GM18517 (cell line): ENCODE data around the gene MAP2K7.
A peak's percentile ranks its signal among the peaks of the same experiment; 100 is the strongest.
"Not testable (repeated sequence)": the region's sequence is repeated elsewhere in the genome, so short reads cannot be mapped to it uniquely, and the experiment has no call there.

Experiments used
- ATAC-seq: cut with Tn5 transposase; IDR thresholded peaks from one replicate; pipeline ENCODE4 v1.9.1; 2021; ENCODE audit warnings: mild to moderate bottlenecking, moderate library complexity; ENCODE audit not compliant: unreplicated experiment

The MAP2K7 gene

DNA sequence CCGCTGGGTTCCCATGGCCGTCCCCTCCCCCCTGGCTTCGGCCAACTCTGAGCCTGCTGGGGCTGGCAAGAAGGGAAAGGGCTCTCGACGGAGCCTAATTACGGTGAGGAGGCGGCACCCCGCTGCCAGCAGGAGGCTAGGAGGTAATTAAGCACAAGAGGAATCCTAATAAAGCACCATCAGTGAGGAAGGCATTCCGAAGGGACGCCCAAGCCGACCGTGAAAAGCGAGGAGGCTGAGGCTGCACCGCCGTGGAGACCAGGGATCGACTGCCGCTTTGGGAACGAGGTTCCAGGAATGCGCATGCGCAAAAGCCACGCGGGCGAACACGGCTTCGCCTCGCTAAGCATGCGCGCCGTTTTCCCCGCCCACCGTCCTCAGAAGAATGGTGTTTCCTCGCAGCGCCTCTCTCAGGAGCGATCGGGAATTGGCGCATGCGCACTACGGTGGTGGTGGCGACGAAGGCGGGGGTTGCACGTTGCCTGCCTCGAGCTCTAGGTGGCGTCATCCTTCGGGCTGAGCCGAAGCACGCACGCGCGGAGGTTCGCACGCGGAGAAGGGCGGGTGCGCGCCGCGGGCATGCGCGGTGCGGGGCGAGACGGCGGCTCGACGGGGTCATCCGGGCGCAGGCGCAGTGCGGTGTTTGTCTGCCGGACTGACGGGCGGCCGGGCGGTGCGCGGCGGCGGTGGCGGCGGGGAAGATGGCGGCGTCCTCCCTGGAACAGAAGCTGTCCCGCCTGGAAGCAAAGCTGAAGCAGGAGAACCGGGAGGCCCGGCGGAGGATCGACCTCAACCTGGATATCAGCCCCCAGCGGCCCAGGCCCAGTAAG lies at the start of gene MAP2K7:
Gene MAP2K7 (plus strand): TSS at position 634 of the 830 bp plus-strand sequence. CDS start 68 bp downstream, at position 702.
- peak; percentile 88 for ATAC-seq

DNA sequence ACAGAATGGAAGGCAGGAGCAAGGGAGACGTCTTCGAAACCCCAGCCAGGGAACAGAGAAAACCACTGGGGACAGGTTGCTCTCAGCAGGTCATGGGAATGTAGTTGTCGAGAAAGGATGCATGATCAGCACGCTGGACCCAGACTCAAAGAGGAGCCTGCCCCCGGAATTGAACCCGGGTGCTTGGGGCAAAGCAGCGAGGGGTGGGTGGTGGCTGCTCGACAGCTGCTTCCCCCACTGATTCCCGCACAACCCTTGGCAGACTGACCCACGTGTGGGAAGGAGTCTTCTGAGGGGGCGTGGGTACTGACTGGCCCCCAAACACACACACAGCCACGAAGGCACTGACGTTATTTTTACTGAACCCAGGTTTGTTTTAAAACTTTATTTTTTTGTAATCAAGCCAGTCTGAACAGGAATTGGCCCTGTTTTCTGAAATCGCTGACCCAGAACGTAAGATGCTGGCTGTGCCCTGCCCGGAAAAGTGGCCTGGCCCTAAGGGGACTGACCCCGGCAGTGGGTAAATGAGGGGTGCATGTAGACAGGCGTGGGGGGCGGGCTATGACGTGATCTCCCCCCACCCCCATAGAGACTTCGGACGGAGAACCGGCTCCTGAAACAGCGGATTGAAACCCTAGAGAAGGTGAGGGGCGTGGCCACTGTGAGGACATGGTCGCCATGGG lies 48.1 kb upstream of the MAP2K7 start:
- ATAC-seq: no peak

DNA sequence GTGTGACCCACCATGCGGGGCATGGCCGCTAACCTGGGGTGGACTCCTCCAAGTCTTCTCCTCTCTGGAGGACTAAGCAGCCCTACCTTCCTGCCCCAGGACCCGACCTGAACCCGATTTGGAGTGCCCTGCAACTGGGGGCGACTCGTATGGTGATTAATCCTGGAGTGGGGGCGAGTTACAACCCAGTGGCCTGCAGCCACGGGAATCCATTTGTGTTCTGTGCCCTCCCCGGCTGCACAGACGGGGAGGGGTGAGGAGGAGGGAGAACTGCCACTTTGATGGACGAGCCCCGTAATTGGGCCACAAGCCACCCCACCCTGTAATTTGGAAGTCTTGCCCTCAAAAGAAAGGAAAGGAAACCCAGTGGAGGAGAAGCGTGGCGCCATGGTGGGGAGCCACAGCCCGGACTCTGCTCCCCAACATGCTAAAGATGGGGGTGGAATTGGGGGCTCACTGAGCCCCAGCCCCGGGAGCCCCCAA lies 47.5 kb upstream of the MAP2K7 start:
- ATAC-seq: no peak

DNA sequence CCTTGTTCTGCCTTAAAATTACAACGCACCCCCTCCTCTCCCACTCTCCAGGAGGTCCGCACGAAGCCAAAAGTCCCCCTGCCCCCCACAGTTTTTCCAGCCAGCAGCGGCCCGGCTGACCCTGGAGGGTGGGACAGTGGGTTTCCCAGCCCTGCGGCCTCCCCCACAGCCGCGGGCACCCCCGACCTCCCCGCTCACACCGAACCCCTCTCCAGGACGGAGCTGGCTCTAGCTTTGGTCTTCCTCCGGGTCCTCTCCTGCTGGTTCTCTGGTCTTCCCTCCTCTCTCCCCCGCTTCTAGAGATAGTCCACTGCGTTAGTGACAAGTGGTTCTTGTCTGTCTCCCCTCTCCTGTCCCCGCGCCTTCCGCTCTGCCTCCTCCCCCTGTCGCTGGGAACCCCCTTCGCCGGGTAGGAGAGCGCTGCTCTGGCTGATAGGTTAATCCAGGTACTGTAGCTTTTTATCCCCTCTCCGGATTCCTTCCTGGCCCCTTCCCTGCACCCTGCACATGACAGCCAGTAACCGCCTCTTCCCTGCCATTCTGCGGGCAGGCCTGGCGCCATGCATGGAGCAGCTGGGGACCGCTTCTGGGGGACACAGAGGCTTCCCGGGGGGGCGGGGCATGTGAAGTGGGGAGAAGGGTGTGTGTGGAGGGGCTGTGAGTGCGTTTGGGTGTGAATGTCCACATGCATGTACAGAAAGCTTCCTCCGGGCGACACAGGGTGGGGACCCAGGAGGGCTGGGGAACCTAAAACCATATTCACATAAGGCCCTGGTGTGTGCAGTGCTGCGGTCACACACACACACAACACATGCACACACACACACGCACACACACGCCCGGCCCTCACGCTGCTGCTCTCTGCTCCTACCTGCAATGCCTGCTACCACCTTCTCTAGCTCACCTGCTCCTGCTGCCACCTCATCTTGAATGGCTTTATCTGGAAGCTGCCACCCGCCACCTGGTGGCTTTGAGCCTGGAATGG lies 46.7 kb upstream of the MAP2K7 start:
- no peak for ATAC-seq

DNA sequence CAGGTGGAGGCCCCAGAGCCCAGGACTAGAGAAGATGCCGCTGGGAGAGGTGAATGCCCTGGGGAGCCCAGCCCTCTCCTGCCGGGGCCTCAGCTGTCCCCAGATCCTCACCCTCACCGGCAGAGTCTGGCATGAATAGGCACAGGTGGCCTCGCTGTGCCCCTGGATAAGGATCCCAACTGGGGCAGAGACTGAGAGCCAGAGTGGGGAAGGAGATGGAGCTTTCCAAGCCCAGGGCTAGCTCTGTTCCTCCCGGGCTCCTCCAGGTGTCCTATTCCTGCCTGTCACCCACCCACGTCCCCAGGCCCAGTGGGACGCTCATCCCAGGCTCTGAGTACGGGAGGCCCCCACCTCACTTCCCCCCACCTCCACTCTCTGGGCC lies 46.0 kb upstream of the MAP2K7 start:
- no peak for ATAC-seq

DNA sequence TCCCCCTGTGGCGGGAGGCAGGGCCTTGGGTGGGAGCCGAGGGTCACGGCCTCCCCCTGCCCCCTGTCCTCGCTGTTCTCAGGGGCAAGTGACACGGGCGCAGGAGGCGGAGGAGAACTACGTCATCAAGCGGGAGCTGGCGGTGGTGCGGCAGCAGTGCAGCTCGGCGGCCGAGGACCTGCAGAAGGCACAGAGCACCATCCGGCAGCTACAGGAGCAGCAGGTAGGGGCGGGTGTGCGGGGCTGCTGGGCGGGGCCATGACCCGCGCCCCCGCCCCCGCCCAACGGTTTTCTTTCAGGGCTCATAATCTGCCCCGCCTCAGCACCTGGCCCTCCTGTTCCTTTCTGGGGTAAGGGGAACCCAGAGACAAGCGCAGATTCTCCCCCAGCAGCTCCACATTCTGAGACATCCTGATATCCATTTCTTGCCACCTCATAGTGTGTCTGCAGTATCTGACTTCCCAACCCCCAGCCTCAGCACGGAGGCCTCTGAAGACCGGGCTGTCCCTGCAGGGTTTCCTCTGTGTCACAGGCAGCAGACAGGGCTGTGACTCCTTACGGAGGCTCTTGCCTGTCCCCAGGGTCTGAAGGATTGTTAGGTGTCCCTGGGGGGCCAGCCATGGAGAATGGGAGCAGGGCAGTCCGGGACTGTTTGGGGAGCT lies 45.4 kb upstream of the MAP2K7 start:
- ATAC-seq: no peak

DNA sequence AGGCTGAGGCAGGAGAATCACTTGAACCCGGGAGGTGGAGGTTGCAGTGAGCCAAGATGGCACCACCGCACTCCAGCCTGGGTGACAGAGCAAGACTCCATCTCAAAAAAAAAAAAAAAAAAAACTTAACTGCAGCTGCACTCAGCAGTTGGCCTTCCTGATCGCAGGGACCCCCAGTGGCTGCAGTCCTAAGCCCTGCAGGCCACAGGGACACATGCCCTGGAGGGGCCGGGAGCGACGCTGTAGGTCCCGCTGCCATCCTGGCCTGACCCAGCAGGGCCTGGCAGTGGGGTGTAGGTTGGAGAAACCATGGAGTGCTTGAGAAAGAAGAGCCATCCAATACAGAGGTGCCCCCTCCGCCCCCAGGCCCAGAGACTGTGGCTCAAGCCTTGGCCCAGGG lies 44.6 kb upstream of the MAP2K7 start:
- ATAC-seq: not testable (repeated sequence)

DNA sequence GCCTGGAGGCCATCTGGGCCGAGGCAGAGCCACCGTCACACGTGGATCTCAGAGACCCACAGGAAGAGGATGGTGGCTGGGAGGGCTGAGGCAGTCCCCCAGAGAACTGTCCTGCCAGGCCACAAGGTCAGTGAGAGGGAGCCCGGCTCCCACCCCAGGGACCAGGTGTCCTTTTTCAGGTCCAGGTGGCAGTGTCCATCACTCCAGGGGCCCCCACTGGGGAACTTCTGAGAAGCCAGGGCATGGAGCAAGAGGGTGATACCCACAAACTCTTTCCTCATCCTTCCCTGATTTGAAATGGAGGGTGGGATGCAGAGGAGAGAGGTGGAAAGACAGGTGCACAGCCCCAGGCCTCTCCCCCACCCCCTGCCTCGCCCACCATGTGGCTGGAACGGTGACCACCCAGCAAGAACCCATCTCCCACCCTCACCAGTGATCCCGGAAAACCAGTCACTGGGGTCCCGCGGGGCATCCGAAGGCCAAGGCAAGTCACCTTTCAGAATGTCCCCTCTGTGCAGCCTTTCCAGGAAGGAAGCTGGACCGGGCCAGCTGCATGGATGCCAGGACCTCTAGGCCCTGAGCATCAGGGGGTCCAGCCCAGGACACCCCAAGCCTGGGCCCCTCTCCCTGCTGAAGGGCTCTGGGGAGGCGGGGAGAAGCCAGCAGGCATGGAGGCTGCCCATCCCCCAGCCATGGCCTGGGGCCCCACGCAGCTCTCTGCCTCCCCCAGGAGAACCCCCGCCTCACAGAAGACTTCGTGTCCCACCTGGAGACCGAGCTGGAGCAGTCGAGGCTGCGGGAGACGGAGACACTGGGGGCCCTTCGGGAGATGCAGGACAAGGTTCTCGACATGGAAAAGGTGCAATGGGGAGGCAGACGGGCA lies 43.6 kb upstream of the MAP2K7 start:
- no peak for ATAC-seq

DNA sequence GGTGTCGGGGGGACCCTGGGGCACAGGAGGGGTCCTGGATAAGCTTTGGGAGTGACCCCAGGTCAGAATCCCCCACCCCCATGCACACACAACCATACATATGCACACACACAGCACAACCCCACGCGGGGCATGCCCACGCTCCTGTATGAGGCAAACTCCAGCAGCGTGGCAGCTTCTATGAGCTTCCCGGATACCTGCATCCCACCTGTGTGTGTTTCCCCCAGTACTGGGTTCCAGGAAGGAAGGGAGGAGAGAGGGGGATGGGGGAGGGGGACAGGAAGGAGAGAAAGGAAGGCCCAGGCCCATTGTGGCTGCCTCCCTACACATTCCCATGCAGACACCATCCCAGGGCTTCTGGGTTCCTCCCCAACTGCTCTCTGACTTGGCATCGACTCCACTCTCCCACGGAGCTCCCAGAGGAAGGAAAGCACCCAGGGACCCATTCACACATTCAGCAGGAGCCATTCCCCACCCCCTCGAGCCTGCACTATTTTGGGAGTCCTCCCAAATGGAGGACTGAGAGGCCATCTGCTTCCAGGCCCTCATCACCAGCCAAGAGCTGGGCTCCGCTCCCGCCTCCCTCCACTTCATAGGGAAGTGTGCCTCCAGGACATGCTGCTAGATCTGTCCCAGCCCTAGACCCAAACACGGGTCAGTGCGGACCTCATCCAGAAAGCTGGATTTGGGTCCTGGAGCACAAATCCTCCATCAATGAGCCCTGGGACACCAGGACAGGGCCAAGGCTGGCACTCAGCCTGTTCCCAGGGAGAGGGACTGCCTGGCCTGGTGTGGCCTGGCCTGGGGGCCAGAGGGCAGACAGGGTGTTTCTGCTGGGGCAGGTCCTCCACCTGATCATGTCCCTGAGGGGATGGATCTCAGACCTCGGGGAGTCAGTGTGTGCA lies 42.7 kb upstream of the MAP2K7 start:
- no peak for ATAC-seq

DNA sequence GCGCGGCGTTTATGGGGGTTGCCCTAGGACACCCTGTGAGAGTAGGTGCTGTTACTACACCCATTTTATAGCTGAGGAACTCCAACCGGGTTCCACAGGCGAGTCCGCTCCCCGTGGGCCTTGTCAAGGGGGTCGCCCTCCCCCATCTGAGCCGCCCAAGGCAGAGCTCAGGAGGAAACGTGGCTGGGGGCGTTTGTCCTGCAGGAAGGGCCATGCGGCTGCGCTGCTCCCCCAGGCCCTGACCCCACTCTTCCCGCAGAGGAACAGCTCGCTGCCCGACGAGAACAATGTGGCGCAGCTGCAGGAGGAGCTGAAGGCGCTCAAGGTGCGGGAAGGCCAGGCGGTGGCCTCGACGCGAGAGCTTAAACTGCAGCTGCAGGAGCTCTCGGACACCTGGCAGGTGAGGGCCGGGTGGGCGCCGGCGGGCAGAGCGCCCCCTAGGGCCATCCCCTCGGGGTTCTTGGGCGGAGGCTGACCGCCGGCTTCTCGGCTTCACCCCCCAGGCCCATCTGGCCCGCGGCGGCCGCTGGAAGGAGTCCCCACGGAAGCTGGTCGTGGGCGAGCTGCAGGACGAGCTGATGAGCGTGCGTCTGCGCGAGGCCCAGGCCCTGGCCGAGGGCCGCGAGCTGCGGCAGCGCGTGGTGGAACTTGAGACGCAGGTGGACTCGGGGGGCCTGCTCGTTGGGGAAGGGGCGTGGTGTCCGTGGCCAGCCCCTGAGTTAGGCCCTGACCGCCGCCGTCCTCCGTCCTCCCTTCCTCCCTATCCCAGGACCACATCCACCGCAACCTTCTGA lies 41.9 kb upstream of the MAP2K7 start:
- no peak for ATAC-seq

DNA sequence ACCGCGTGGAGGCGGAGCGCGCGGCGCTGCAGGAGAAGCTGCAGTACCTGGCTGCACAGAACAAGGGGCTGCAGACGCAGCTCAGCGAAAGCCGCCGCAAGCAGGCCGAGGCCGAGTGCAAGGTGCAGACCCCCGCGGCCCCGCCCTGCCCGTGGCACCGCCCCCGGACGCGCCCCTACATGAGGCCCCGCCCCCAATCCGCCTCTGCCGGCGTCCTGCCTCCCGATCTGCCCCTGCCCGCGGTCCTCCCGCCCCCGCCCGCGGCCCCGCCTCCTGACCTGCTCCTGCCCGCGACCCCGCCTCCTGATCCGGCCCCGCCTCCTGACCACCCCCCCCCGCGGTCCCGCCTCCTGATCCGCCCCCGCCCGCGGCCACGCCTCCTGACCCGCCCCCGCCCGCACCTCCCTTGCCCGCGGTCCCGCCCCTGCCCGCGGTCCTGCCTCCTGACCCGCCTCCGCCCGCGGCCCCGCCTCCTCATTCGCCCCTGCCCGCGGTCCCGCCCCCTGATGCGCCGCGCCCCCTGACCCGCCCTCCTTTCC lies 41.2 kb upstream of the MAP2K7 start:
- no peak for ATAC-seq

DNA sequence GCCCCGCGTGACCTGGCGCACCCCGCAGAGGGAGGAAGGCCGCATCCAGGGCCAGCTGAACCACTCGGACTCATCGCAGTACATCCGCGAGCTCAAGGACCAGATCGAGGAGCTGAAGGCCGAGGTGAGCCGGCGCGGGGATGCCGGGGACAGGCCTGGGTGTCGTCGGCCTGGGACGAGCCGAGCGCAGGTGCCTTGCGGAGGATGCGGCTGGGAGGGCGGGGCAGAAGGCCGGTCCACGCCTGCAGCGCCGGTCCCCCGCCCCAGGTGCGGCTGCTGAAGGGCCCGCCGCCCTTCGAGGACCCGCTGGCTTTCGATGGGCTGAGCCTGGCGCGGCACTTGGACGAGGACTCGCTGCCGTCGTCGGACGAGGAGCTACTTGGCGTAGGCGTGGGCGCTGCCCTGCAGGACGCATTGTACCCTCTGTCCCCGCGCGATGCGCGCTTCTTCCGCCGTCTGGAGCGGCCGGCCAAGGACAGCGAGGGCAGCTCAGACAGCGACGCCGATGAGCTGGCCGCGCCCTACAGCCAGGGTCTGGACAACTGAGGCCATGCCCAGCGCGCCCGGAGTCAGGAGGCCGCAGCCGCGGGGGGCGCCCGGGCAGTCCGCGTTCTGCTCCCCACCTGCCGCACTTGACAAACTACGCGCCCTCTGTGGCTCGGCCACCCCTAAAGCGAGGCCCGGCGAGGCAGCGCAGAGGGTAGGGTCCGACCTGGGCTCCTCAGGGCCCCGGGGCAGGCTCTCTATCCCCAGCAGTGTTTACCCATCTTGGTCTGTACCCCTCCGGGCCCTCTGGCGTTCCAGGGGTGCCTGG lies 40.3 kb upstream of the MAP2K7 start:
- ATAC-seq: no peak

DNA sequence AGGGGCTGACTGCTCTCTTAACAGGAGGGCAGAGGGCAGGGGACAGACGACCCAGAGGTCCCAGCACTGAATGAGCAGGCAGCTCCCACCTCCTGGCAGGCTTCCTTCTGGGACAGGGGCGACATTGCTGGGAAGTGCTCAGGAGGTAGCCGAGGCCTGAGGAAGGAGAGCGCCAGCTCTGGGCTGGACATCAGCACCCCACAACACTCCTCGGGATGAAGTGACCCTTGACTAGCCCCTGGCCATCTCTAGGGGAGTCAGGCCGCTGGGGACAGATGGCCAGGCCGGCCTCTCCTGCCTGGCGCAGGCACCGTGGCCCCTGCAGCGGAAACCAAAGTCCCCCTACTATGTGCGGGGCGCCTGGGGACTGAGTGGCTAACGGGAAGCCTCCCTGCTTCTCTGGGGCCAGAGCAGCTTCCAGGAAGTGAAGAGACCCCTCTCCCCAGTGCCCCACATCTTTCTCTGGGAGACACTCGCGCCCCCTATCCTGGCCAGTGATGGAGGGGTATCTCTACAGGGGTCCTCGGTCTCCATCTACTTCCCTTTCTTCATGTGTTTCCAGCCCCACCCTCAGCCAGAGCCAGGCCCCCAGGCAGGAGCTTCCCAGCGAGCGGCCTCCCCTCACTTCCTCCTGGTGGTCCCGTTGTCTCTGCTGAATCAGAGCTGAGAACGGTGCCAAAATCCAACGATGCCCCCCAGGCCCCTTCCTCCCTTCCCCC lies 39.5 kb upstream of the MAP2K7 start:
- ATAC-seq: no peak

DNA sequence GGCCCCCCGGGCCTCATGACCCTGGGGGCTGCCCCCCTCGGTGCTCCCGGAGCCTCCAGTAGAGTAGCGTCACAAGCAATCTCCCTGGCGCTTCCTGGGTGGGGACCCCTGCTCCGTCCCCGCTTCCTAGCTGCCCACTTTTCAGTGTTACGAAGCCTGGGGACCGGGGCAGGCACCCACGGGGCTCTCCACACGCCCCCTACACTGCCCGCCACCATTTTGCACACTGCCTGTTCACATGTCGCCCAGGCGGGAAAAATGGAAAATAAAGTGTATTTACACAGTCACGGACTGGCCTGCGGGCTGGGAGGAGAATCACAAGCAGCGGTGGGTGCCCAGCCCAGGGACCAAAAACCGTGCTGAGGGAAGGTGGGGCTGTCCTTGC lies 39.0 kb upstream of the MAP2K7 start:
- ATAC-seq: no peak

DNA sequence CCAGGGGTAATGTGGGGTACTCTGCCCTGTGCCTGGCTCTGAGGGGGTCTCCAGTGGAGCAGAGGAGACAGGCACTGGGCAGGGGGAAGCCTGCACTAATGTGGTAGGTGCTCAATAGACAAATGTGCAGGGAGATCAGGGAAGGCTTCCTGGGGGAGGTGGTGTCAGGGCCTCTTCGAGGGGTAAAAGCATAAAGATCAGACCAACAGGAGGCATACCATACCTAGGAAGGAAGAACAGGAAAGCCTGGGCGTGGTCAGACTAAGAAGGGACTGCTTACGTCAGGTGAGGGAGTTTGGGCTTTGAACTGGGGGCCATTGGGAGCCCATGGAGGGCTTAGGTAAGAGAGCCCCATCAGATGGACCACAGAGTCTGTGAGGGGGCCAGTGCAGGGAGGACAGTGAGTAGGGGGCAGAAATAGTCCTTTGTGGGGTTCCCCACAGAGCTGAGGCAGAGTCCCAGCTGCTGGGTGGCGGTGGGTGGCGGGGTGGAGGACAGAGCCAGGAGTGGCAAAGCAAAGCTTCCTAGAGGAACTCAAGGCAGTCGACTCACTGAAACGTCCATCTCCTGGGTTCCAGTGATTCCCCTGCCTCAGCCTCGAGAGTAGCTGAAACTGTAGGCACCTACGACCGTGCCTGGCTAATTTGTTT lies 38.3 kb upstream of the MAP2K7 start:
- ATAC-seq: no peak
